H1 (cell line): Measurements from ENCODE around the gene BACE1. TPM values are rescaled to one million over a fixed set of nuclear protein-coding genes. Genes with fewer than 3 reads are reported as not detected.

Experiments used
- CTCF ChIA-PET: fragments of 300-600 bp; sonication (Branson Sonifier 250); formaldehyde crosslinking; loops from one replicate; lab custom pipeline; 2021; ENCODE audit not compliant: partially characterized antibody; lab: Charles Lee
- POLR2A ChIA-PET: fragments of 300-600 bp; sonication (Branson Sonifier 250); formaldehyde crosslinking; loops from one replicate; lab custom pipeline; 2021; ENCODE audit warnings: inconsistent platforms; ENCODE audit not compliant: partially characterized antibody; lab: Charles Lee
- DNase-seq, 2 experiments: peaks; one replicate each; pipeline versions ENCODE4 v3.0.0 to v3.0.0-alpha.2; 2010 to 2022; ENCODE audit warnings: low spot score in 2 of 2, low read depth in 1 of 2, mixed read lengths in 1 of 2
- FAIRE-seq: peaks from 2 replicates; lab custom pipeline; 2011; peaks lifted over from hg19 to GRCh38; lab: Jason Lieb, UNC
- H2AFZ ChIP-seq: 2 replicates; pipeline ENCODE4 v1.8.1; 2012; ENCODE audit warnings: low read length, inconsistent platforms
- H2AK5ac ChIP-seq: 2 replicates; pipeline ENCODE4 v1.6.1; 2013; ENCODE audit warnings: low read depth, low read length
- H2BK120ac ChIP-seq: replicated peaks from 2 replicates; pipeline ENCODE3; 2013; ENCODE audit warnings: low read depth, low read length, inconsistent platforms
- H2BK12ac ChIP-seq: 2 replicates; pipeline ENCODE4 v1.6.1; 2013; ENCODE audit warnings: low read depth, low read length
- H2BK15ac ChIP-seq: 2 replicates; pipeline ENCODE4 v1.6.1; 2013; ENCODE audit warnings: low read length
- H2BK20ac ChIP-seq: 2 replicates; pipeline ENCODE4 v1.6.1; 2013; ENCODE audit warnings: low read length
- H2BK5ac ChIP-seq: 2 replicates; pipeline ENCODE4 v1.6.1; 2013; ENCODE audit warnings: low read depth, low read length
- H3K14ac ChIP-seq: 2 replicates; pipeline ENCODE4 v1.6.1; 2013; ENCODE audit warnings: inconsistent platforms; ENCODE audit not compliant: insufficient read length
- H3K18ac ChIP-seq: 2 replicates; pipeline ENCODE4 v1.6.1; 2013; ENCODE audit warnings: low read length; ENCODE audit errors: extremely low read depth
- H3K23ac ChIP-seq: 2 replicates; pipeline ENCODE4 v1.6.1; 2013; ENCODE audit warnings: inconsistent platforms; ENCODE audit not compliant: insufficient read length
- H3K23me2 ChIP-seq: 2 replicates; pipeline ENCODE4 v1.6.1; 2013; ENCODE audit warnings: low read depth, low read length
- H3K27ac ChIP-seq: 2 replicates; pipeline ENCODE4 v1.6.1; 2011; ENCODE audit warnings: low read depth, low read length, inconsistent platforms
- H3K27me3 ChIP-seq, 4 experiments: replicated peaks in 1 of 4; 1 replicate in 1 of 4; 2 replicates in 3 of 4; pipeline versions ENCODE4 v1.6.1 to v1.8.1; 2011 to 2013; ENCODE audit warnings: low read length in 3 of 4, mild to moderate bottlenecking in 3 of 4, inconsistent platforms in 2 of 4, mixed read lengths in 2 of 4, moderate library complexity in 1 of 4; ENCODE audit not compliant: control insufficient read depth in 3 of 4, insufficient read depth in 3 of 4; ENCODE audit errors: extremely low read depth in 1 of 4
- H3K36me3 ChIP-seq, 4 experiments: 2 replicates each; pipeline versions ENCODE4 v1.6.1 to v1.8.1; 2011 to 2013; ENCODE audit warnings: mild to moderate bottlenecking in 4 of 4, low read length in 3 of 4, moderate library complexity in 2 of 4, control low read depth in 1 of 4, inconsistent platforms in 1 of 4; ENCODE audit not compliant: insufficient read depth in 4 of 4, control insufficient read depth in 2 of 4
- H3K4ac ChIP-seq: replicated peaks from 2 replicates; pipeline ENCODE3; 2013; ENCODE audit warnings: low read length, low read depth, mixed read lengths, inconsistent platforms; ENCODE audit not compliant: insufficient read length
- H3K4me1 ChIP-seq, 4 experiments: replicated peaks in 1 of 4; 1 replicate in 1 of 4; 2 replicates in 3 of 4; pipeline versions ENCODE4 v1.6.1 to v1.8.1; 2011 to 2013; ENCODE audit warnings: low read length in 3 of 4, inconsistent platforms in 2 of 4, mixed read lengths in 1 of 4; ENCODE audit not compliant: insufficient read depth in 4 of 4, control insufficient read depth in 3 of 4
- H3K4me2 ChIP-seq, 2 experiments: 2 replicates each; pipeline versions ENCODE4 v1.6.1 to v1.8.1; 2011 to 2013; ENCODE audit warnings: low read depth in 2 of 2, low read length in 2 of 2, control low read depth in 1 of 2, inconsistent platforms in 1 of 2, mild to moderate bottlenecking in 1 of 2; ENCODE audit not compliant: insufficient read depth in 1 of 2
- H3K4me3 ChIP-seq, 4 experiments: fragments of 200-600, 300-600 bp in 1 of 4; sonication (generic), shearing (Covaris generic), sonication (Bioruptor Twin) in 1 of 4; 2 replicates each; pipeline versions ENCODE4 v1.5.1 to v1.8.1; 2011 to 2016; ENCODE audit warnings: low read length in 4 of 4, low read depth in 3 of 4, control low read depth in 2 of 4, inconsistent platforms in 2 of 4, mild to moderate bottlenecking in 2 of 4, mixed read lengths in 1 of 4, moderate library complexity in 1 of 4; ENCODE audit not compliant: insufficient read depth in 2 of 4; ENCODE audit errors: extremely low read depth in 1 of 4
- H3K56ac ChIP-seq: replicated peaks from 2 replicates; pipeline ENCODE3; 2013; ENCODE audit warnings: low read depth, mild to moderate bottlenecking, mixed read lengths, low read length, inconsistent platforms; ENCODE audit not compliant: insufficient read length
- H3K79me1 ChIP-seq: 2 replicates; pipeline ENCODE4 v1.6.1; 2013; ENCODE audit warnings: low read depth, low read length, control low read depth
- H3K79me2 ChIP-seq, 2 experiments: 2 replicates each; pipeline versions ENCODE4 v1.6.1 to v1.8.1; 2012 to 2013; ENCODE audit warnings: low read length in 2 of 2, mild to moderate bottlenecking in 2 of 2, inconsistent platforms in 1 of 2; ENCODE audit not compliant: insufficient read depth in 2 of 2, control insufficient read depth in 1 of 2
- H3K9ac ChIP-seq, 4 experiments: replicated peaks in 1 of 4; 1 replicate in 1 of 4; 2 replicates in 3 of 4; pipeline versions ENCODE4 v1.6.1 to v1.8.1; 2011 to 2013; ENCODE audit warnings: low read depth in 3 of 4, low read length in 3 of 4, control low read depth in 2 of 4, mild to moderate bottlenecking in 2 of 4, moderate library complexity in 2 of 4, inconsistent platforms in 1 of 4; ENCODE audit errors: extremely low read depth in 1 of 4
- H3K9me3 ChIP-seq, 2 experiments: 2 replicates each; pipeline versions ENCODE4 v1.6.1 to v1.8.1; 2012 to 2013; ENCODE audit warnings: mild to moderate bottlenecking in 2 of 2, moderate library complexity in 2 of 2, control low read depth in 1 of 2, inconsistent platforms in 1 of 2, low read depth in 1 of 2, low read length in 1 of 2, mixed read lengths in 1 of 2; ENCODE audit not compliant: insufficient read depth in 2 of 2
- H4K20me1 ChIP-seq, 2 experiments: replicated peaks in 1 of 2; 2 replicates each; pipeline versions ENCODE3 to v1.8.1; 2011 to 2013; ENCODE audit warnings: inconsistent platforms in 2 of 2, low read length in 2 of 2, mild to moderate bottlenecking in 1 of 2; ENCODE audit not compliant: insufficient read depth in 2 of 2, control insufficient read depth in 1 of 2
- H4K5ac ChIP-seq: 2 replicates; pipeline ENCODE4 v1.6.1; 2013; ENCODE audit warnings: low read length, low read depth, mixed read lengths, inconsistent platforms; ENCODE audit not compliant: insufficient read length
- H4K8ac ChIP-seq: 2 replicates; pipeline ENCODE4 v1.8.0; 2013; ENCODE audit warnings: mild to moderate bottlenecking, moderate library complexity, low read length, inconsistent platforms; ENCODE audit not compliant: insufficient read depth; ENCODE audit errors: extremely low read depth
- H4K91ac ChIP-seq: replicated peaks from 2 replicates; pipeline ENCODE3; 2013; ENCODE audit warnings: low read length, mixed read lengths, inconsistent platforms; ENCODE audit not compliant: insufficient read length
- EZH2 ChIP-seq: fragments of 200-600 bp; sonication (generic); IDR thresholded peaks from 2 replicates; pipeline ENCODE4 v1.7.1; 2012; ENCODE audit warnings: low read depth, mild to moderate bottlenecking, moderate library complexity, low read length, inconsistent platforms; ENCODE audit not compliant: severe bottlenecking
- GTF2F1 ChIP-seq: IDR thresholded peaks from 2 replicates; pipeline ENCODE4 v1.6.1; 2012; ENCODE audit warnings: low read depth, low read length, improper control_type of control experiment, borderline replicate concordance
- POLR2AphosphoS5 ChIP-seq: IDR thresholded peaks from 2 replicates; pipeline ENCODE4 v1.6.1; 2011; ENCODE audit warnings: low read depth, low read length
- WGBS, 2 experiments: shearing (Covaris generic) in 1 of 2; methylation state at CpG; one replicate each; pipeline versions ENCODE4 v1.1.6 to v1.1.7; 2013 to 2015; ENCODE audit warnings: low lambda C conversion rate in 2 of 2, mixed read lengths in 2 of 2, inconsistent platforms in 1 of 2, low coverage in 1 of 2, missing lambda C conversion rate in 1 of 2; ENCODE audit not compliant: insufficient replicate concordance in 2 of 2, insufficient coverage in 1 of 2, insufficient read length in 1 of 2; ENCODE audit errors: extremely low coverage in 1 of 2, missing lambda C conversion rate in 1 of 2; 5-methylcytosine and 5-hydroxymethylcytosine counted together
- polyA plus RNA-seq, 7 experiments: library from polyadenylated mRNA; depleted of rRNA in 3 of 7; stranded (reverse) in 5 of 7; unstranded in 2 of 7; fragments of >200 nt in 5 of 7; fragments of 200-250 nt in 2 of 7; gene quantifications; 1 replicate in 5 of 7; 2 replicates in 1 of 7; 4 replicates in 1 of 7; pipeline versions ENCODE4 v1.2.1 to v1.2.3, GENCODE V29; 2011 to 2013; ENCODE audit warnings: missing spikeins in 2 of 7, mixed read lengths in 2 of 7
- total RNA-seq: library from RNA; stranded (reverse); fragmentation: NEBNext Ultra II Directional; extraction: Animal tissue kit (Norgen Biotek cat#: 25700); gene quantifications from 2 replicates; pipeline ENCODE4 v1.2.1, GENCODE V29; 2021

The BACE1 gene
- total and polyA plus RNA-seq, 2 of the 8 experiments (the other 6 are each of a cell fraction or from before 2014, with no cell fraction given), result 7.7 to 7.9 TPM

GRCh38 chr11:117305145-117305544 is 10.9 kb downstream of the BACE1 start:
- POLR2A ChIA-PET, result interaction anchor here (1.8 to 2.0 kb wide), 2 partner anchors 10 to 14 kb away, joined by 5 to 6 read pairs; no protein-coding TSS in a partner anchor
- H2BK5ac ChIP-seq, result no peak overlapping the region
- H3K4me3 ChIP-seq, result no peak overlapping the region
- no peaks in the 10 kb centered on the region for H3K79me1 ChIP-seq
- CTCF ChIA-PET, result interaction anchor here (0.7 to 1.8 kb wide), 6 partner anchors 9 to 73 kb away, joined by 3 to 10 read pairs (median 4); partner anchors contain the start of genes BACE1 and PCSK7
- WGBS, 2 experiments, result 92% methylated on average over 3 of the region's 3 CpGs; no CpG with 5 or more reads in 1 of the 2 experiments
- H3K4ac ChIP-seq, result no peak overlapping the region
- H3K79me2 ChIP-seq, result no peaks in the 10 kb centered on the region
- H2BK120ac ChIP-seq, result no peak overlapping the region
- H2BK15ac ChIP-seq, result no peak overlapping the region
- DNase-seq (no peak), FAIRE-seq (no peak)
- no peak overlapping the region for H2AFZ ChIP-seq
- H3K56ac ChIP-seq, result no peak overlapping the region
- H3K4me1 ChIP-seq, result peaks cover 6 to 14% (median 7%) of the 10 kb centered on the region in 4 experiments
- no peaks in the 10 kb centered on the region for H3K36me3 ChIP-seq
- no peak overlapping the region for H3K27ac ChIP-seq
- no peak overlapping the region for H2AK5ac ChIP-seq
- H4K8ac ChIP-seq, result no peak overlapping the region; the same call in 1 of the 2 replicates
- no peaks in the 10 kb centered on the region for H3K9me3 ChIP-seq
- no peak overlapping the region for H3K9ac ChIP-seq
- H4K91ac ChIP-seq, result no peak overlapping the region
- H4K5ac ChIP-seq, result no peak overlapping the region
- H2BK20ac ChIP-seq, result 0 out of 2 replicates have a peak overlapping the region, but pooled peaks have one; percentile 27
- H3K4me2 ChIP-seq, result no peak overlapping the region
- no peak overlapping the region for H3K23ac ChIP-seq
- no peak overlapping the region for H3K18ac ChIP-seq
- no peaks in the 10 kb centered on the region for H3K27me3 ChIP-seq
- H3K14ac ChIP-seq, result no peak overlapping the region
- no peaks in the 10 kb centered on the region for H3K23me2 ChIP-seq
- H4K20me1 ChIP-seq, result no peaks in the 10 kb centered on the region
- no peak overlapping the region for H2BK12ac ChIP-seq
- TF ChIP-seq GTF2F1, result no peak
- no peak for TF ChIP-seq EZH2
- no peak for TF ChIP-seq POLR2AphosphoS5
